ENCODE measurements around the gene CEP350. TPM values are rescaled to one million over a fixed set of nuclear protein-coding genes. Genes with fewer than 3 reads are reported as not detected.

CEP350 gene
- total and polyA plus RNA-seq, 2 of the 13 experiments (the other 11 are each of a cell fraction or from before 2014, with no cell fraction given), result 7.6 to 35.9 TPM

- TF ChIP-seq, protein P1, sequence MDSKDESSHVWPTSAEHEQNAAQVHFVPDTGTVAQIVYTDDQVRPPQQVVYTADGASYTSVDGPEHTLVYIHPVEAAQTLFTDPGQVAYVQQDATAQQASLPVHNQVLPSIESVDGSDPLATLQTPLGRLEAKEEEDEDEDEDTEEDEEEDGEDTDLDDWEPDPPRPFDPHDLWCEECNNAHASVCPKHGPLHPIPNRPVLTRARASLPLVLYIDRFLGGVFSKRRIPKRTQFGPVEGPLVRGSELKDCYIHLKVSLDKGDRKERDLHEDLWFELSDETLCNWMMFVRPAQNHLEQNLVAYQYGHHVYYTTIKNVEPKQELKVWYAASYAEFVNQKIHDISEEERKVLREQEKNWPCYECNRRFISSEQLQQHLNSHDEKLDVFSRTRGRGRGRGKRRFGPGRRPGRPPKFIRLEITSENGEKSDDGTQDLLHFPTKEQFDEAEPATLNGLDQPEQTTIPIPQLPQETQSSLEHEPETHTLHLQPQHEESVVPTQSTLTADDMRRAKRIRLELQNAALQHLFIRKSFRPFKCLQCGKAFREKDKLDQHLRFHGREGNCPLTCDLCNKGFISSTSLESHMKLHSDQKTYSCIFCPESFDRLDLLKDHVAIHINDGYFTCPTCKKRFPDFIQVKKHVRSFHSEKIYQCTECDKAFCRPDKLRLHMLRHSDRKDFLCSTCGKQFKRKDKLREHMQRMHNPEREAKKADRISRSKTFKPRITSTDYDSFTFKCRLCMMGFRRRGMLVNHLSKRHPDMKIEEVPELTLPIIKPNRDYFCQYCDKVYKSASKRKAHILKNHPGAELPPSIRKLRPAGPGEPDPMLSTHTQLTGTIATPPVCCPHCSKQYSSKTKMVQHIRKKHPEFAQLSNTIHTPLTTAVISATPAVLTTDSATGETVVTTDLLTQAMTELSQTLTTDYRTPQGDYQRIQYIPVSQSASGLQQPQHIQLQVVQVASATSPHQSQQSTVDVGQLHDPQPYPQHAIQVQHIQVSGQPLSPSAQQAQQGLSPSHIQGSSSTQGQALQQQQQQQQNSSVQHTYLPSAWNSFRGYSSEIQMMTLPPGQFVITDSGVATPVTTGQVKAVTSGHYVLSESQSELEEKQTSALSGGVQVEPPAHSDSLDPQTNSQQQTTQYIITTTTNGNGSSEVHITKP (CRISPR knock-in tag; IDR thresholded peaks at IDR 0.05; ENCODE audit: low read depth), result no peak
- TF ChIP-seq ZNF816 (CRISPR knock-in tag; IDR thresholded peaks at IDR 0.05; ENCODE audit: borderline replicate concordance) (no peak), MIER3 (CRISPR knock-in tag; IDR thresholded peaks at IDR 0.05; ENCODE audit: borderline replicate concordance) (no peak), MYC (CRISPR knock-in tag; IDR thresholded peaks at IDR 0.05; ENCODE audit: borderline replicate concordance) (no peak), NR2F1 (CRISPR knock-in tag; IDR thresholded peaks at IDR 0.05) (no peak)
- TF ChIP-seq, protein P2, sequence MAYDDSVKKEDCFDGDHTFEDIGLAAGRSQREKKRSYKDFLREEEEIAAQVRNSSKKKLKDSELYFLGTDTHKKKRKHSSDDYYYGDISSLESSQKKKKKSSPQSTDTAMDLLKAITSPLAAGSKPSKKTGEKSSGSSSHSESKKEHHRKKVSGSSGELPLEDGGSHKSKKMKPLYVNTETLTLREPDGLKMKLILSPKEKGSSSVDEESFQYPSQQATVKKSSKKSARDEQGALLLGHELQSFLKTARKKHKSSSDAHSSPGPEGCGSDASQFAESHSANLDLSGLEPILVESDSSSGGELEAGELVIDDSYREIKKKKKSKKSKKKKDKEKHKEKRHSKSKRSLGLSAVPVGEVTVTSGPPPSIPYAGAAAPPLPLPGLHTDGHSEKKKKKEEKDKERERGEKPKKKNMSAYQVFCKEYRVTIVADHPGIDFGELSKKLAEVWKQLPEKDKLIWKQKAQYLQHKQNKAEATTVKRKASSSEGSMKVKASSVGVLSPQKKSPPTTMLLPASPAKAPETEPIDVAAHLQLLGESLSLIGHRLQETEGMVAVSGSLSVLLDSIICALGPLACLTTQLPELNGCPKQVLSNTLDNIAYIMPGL (CRISPR knock-in tag; IDR thresholded peaks at IDR 0.05; ENCODE audit: borderline replicate concordance in 1 of 2, low read depth in 1 of 2), result no peak
Measured at GRCh38 chr1:180096584-180097325, 142.1 kb downstream of the CEP350 start (continued).
